Frontal cortex (tissue), 4 donors: Measurements from ENCODE around the gene RPIA. TPM values are rescaled to one million over a fixed set of nuclear protein-coding genes. Genes with fewer than 3 reads are reported as not detected.
"Not testable (repeated sequence)": the region's sequence is repeated elsewhere in the genome, so short reads cannot be mapped to it uniquely, and the experiment has no call there.

Experiments used
- DNase-seq, 2 donors: peaks; one replicate each; pipeline ENCODE4 v3.0.0; 2012; ENCODE audit warnings: low spot score in 2 of 2
- FAIRE-seq: peaks from 2 replicates; lab custom pipeline; 2012; peaks lifted over from hg19 to GRCh38; lab: Jason Lieb, UNC
- total RNA-seq: library from RNA; depleted of rRNA; stranded (reverse); fragments of >200 nt; gene quantifications from one replicate; pipeline ENCODE4 v1.2.3, GENCODE V29; 2014
- donor health status: control.
- donor health status: control.
- donor health status: control.

Gene RPIA
- total RNA-seq, 1 donor from 2014 or later, result 10.2 TPM

GRCh38 chr2:88724643-88725332 is 33.3 kb downstream of the RPIA start:
- no peak for DNase-seq
- FAIRE-seq, result no peak

- DNase-seq (no peak), FAIRE-seq (no peak)
These were observed 37.7 kb downstream of the RPIA start for GRCh38 chr2:88729061-88729745.

- FAIRE-seq, result no peak
- DNase-seq, result no peak
These were observed 41.9 kb downstream of the RPIA start for GRCh38 chr2:88733155-88733902.

GRCh38 chr2:88735133-88735532 is 43.7 kb downstream of the RPIA start:
- FAIRE-seq (no peak), DNase-seq (peak in 1 of 2 donors; percentile 24)

GRCh38 chr2:88735853-88736252 is 44.4 kb downstream of the RPIA start:
- FAIRE-seq (no peak), DNase-seq (no peak)

GRCh38 chr2:88736437-88736836 is 45.0 kb downstream of the RPIA start:
- FAIRE-seq, result no peak
- no peak for DNase-seq

GRCh38 chr2:88737385-88737784 is 45.9 kb downstream of the RPIA start:
- DNase-seq (no peak), FAIRE-seq (no peak)

- no peak for FAIRE-seq
- DNase-seq, result no peak
These were observed 46.8 kb downstream of the RPIA start for GRCh38 chr2:88738271-88738670.

- FAIRE-seq (no peak), DNase-seq (peak; percentile 28 to 56)
These were observed 48.6 kb downstream of the RPIA start for GRCh38 chr2:88739985-88740600.

GRCh38 chr2:88746929-88747490 is 55.5 kb downstream of the RPIA start:
- FAIRE-seq (no peak), DNase-seq (no peak)

GRCh38 chr2:88747990-88748389 is 56.5 kb downstream of the RPIA start:
- FAIRE-seq, result no peak

GRCh38 chr2:88751768-88752167 is 60.3 kb downstream of the RPIA start:
- DNase-seq, result no peak
- FAIRE-seq, result no peak

More at GRCh38 chr2:88747990-88748389, 56.5 kb downstream of the RPIA start:
- no peak for DNase-seq

- FAIRE-seq (no peak), DNase-seq (no peak)
These were observed 62.5 kb downstream of the RPIA start for GRCh38 chr2:88753833-88754584.

- FAIRE-seq (no peak), DNase-seq (no peak)
These were observed 63.3 kb downstream of the RPIA start for GRCh38 chr2:88754585-88755320.

GRCh38 chr2:88755836-88756235 is 64.4 kb downstream of the RPIA start:
- FAIRE-seq (no peak), DNase-seq (no peak)

GRCh38 chr2:88757025-88757424 is 65.6 kb downstream of the RPIA start:
- no peak for DNase-seq
- FAIRE-seq, result no peak

GRCh38 chr2:88758702-88759101 is 67.2 kb downstream of the RPIA start:
- not testable (repeated sequence) for DNase-seq, FAIRE-seq

- no peak for DNase-seq
- FAIRE-seq, result no peak
These were observed 69.5 kb downstream of the RPIA start for GRCh38 chr2:88760819-88761598.
